Mucosa of rectum (tissue), 2 donors: ENCODE results near the gene GNAO1.

ENCODE experiments used
- H3K27ac ChIP-seq, 2 donors: one replicate each; pipeline ENCODE4 v1.7.0; 2013; ENCODE audit warnings: inconsistent platforms in 2 of 2, low read depth in 2 of 2, low read length in 2 of 2
- H3K27me3 ChIP-seq, 2 donors: one replicate each; pipeline ENCODE4 v1.7.0; 2013; ENCODE audit warnings: low read length in 2 of 2; ENCODE audit not compliant: control insufficient read depth in 2 of 2, insufficient read depth in 2 of 2
- H3K36me3 ChIP-seq, 2 donors: one replicate each; pipeline ENCODE4 v1.7.0; 2013; ENCODE audit warnings: low read length in 2 of 2; ENCODE audit not compliant: control insufficient read depth in 2 of 2, insufficient read depth in 2 of 2
- H3K4me1 ChIP-seq, 2 donors: one replicate each; pipeline ENCODE4 v1.7.0; 2013; ENCODE audit warnings: low read length in 2 of 2, mild to moderate bottlenecking in 1 of 2; ENCODE audit not compliant: control insufficient read depth in 2 of 2, insufficient read depth in 2 of 2
- H3K4me3 ChIP-seq, 2 donors: one replicate each; pipeline ENCODE4 v1.7.0; 2013; ENCODE audit warnings: low read length in 2 of 2
- H3K9ac ChIP-seq, 2 donors: one replicate each; pipeline ENCODE4 v1.7.0; 2013; ENCODE audit warnings: low read length in 2 of 2, low read depth in 1 of 2, mild to moderate bottlenecking in 1 of 2
- H3K9me3 ChIP-seq, 2 donors: one replicate each; pipeline ENCODE4 v1.7.0; 2013; ENCODE audit warnings: low read length in 2 of 2; ENCODE audit not compliant: control insufficient read depth in 2 of 2
- donor health status: healthy.
- donor health status: Normal muscosa, but diverticular disease.

The GNAO1 gene

GRCh38 chr16:56263711-56264608 lies 72.7 kb downstream of the GNAO1 start:
- Histone ChIP-seq H3K9ac (no peak overlapping the region), H3K27me3 (no peaks in the 10 kb centered on the region), H3K4me1 (peaks cover 0 to 4% of the 10 kb centered on the region in 2 donors), H3K27ac (peak overlapping the region in 1 of 2 donors; percentile 33), H3K36me3 (no peaks in the 10 kb centered on the region), H3K9me3 (no peaks in the 10 kb centered on the region), H3K4me3 (no peak overlapping the region)

DNA sequence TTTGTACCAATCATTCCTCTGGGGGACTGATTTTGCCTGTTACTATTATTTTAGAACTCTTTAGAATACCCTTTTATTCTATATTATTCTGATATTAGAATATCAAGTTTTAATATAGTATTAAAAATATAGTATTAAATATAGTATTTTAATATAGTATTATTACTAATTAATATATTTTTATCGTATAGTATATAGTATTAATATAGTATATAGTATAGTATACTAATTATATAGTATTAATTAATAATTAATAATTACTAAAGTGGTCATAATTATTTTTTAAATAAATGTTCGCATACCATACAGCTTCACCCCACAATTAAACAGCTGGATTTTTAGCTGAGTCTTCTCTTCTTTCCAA lies 73.3 kb downstream of the GNAO1 start:
- no peak overlapping the region for H3K9ac ChIP-seq
- no peaks in the 10 kb centered on the region for H3K27me3 ChIP-seq
- peaks cover 0 to 4% of the 10 kb centered on the region in 2 donors for H3K4me1 ChIP-seq
- H3K9me3 ChIP-seq = no peaks in the 10 kb centered on the region
- H3K27ac ChIP-seq = no peak overlapping the region
- no peaks in the 10 kb centered on the region for H3K36me3 ChIP-seq
- no peak overlapping the region for H3K4me3 ChIP-seq

- Histone ChIP-seq H3K9me3 (no peaks in the 10 kb centered on the region), H3K27ac (no peak overlapping the region), H3K9ac (no peak overlapping the region), H3K4me3 (no peak overlapping the region), H3K27me3 (no peaks in the 10 kb centered on the region), H3K36me3 (no peaks in the 10 kb centered on the region), H3K4me1 (peaks cover 0 to 4% of the 10 kb centered on the region in 2 donors)
Measured at GRCh38 chr16:56265184-56265583, 73.9 kb downstream of the GNAO1 start.

- Histone ChIP-seq H3K9ac (no peak overlapping the region), H3K27ac (no peak overlapping the region), H3K4me1 (peaks cover 0 to 4% of the 10 kb centered on the region in 2 donors), H3K4me3 (no peak overlapping the region), H3K27me3 (no peaks in the 10 kb centered on the region), H3K36me3 (no peaks in the 10 kb centered on the region), H3K9me3 (no peaks in the 10 kb centered on the region)
Measured at GRCh38 chr16:56265746-56266145, 74.5 kb downstream of the GNAO1 start.

GRCh38 chr16:56266641-56267607 lies 75.6 kb downstream of the GNAO1 start:
- no peak overlapping the region for H3K4me3 ChIP-seq
- H3K4me1 ChIP-seq = peaks cover 0 to 2% of the 10 kb centered on the region in 2 donors
- no peak overlapping the region for H3K9ac ChIP-seq
- no peaks in the 10 kb centered on the region for H3K27me3 ChIP-seq
- no peak overlapping the region for H3K27ac ChIP-seq
- H3K36me3 ChIP-seq = no peaks in the 10 kb centered on the region
- H3K9me3 ChIP-seq = no peaks in the 10 kb centered on the region

GRCh38 chr16:56267888-56268287 lies 76.6 kb downstream of the GNAO1 start:
- peak overlapping the region in 1 of 2 donors; percentile 19 for H3K27ac ChIP-seq
- no peaks in the 10 kb centered on the region for H3K4me1 ChIP-seq
- no peaks in the 10 kb centered on the region for H3K9me3 ChIP-seq
- no peaks in the 10 kb centered on the region for H3K27me3 ChIP-seq
- H3K9ac ChIP-seq = no peak overlapping the region
- no peak overlapping the region for H3K4me3 ChIP-seq
- no peaks in the 10 kb centered on the region for H3K36me3 ChIP-seq

DNA sequence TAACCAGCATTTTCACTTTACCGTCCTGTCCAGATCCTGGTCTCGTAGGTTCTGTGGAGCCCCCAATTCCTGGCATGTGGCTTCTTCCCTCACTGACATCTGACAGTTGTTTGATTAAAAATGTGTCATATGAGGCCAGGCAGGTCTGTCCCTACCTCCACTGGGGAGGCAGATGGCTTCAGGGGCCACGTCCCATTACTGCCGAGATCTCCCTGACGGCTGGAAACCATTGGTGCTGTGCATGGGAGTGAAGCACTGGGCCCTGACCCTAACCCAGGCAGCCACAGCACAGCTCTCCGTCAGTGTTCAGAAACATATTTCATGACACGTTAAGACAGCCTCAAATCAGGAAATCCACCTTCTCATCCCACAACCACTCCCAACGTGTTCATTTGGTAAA lies 77.5 kb downstream of the GNAO1 start:
- peak overlapping the region; percentile 57 to 72 for H3K27ac ChIP-seq
- H3K9ac ChIP-seq = no peak overlapping the region
- no peaks in the 10 kb centered on the region for H3K36me3 ChIP-seq
- H3K4me1 ChIP-seq = no peaks in the 10 kb centered on the region
- no peaks in the 10 kb centered on the region for H3K27me3 ChIP-seq
- H3K9me3 ChIP-seq = no peaks in the 10 kb centered on the region
- H3K4me3 ChIP-seq = no peak overlapping the region

DNA sequence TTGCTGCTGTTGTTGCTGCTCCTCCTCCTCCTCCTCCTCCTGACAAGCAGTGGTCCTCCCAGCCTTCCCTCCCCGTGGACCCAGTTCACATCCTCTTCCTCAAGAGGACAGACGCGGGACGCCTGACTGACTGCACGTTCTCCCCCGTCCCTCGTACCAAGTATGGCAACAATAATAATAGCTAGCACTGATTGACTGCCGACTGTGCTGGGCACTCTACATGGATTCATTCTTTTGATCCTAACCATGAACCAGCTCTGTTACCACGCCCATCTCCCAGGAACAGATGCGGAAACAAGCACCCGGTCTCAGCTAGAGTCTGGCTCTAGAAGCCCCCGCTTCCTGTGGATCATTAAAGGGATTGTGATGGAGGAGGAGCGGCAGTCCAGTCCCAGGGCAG lies 78.0 kb downstream of the GNAO1 start:
- H3K4me3 ChIP-seq = no peak overlapping the region
- no peaks in the 10 kb centered on the region for H3K9me3 ChIP-seq
- no peaks in the 10 kb centered on the region for H3K4me1 ChIP-seq
- H3K27ac ChIP-seq = peak overlapping the region; percentile 57 to 72
- no peaks in the 10 kb centered on the region for H3K27me3 ChIP-seq
- H3K9ac ChIP-seq = no peak overlapping the region
- no peaks in the 10 kb centered on the region for H3K36me3 ChIP-seq

DNA sequence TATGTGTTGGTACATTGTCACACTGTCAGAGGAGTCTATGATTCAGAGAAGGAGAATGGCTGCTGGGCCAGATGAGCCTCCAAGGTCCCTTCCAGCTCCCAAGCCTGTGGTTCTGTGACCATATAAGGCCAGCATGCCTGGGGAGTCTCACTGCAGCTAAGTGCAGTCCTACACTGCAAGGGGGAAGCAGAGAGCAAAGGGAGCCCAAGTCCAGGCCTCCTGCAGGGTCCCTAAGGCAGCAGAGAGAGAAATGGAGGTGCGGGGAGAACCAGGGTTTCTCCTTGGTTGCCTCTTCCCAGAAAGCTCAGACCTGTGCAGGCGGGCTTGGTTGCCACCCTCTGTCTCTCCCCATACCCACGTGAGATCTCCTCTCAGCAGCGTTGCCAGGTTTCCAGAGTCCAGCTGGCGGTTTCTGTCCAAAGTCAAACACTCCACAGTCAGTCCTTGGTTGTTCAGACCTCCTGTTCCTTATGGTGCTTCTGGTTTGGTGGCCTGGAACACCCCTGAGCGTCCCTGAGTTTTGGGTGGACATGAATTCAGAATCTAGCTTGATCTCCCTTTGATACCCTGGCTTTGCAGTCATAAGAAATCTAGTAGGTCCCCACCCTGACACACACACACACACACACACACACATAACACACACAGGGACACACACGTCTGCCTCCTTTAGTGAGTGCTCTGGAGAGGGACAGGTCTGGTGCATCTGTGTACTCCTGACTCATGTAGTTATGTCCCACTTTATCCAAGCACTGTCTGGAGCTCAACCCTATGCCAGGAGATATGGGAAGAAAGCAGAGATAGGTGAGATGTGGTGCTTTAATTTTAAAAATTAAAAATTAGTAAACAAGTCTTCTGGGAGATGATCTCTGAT lies 78.8 kb downstream of the GNAO1 start:
- Histone ChIP-seq H3K27ac (peak overlapping the region; percentile 57 to 72), H3K9ac (peak overlapping the region in 1 of 2 donors; percentile 7), H3K9me3 (no peaks in the 10 kb centered on the region), H3K4me1 (no peaks in the 10 kb centered on the region), H3K36me3 (no peaks in the 10 kb centered on the region), H3K27me3 (no peaks in the 10 kb centered on the region), H3K4me3 (no peak overlapping the region)
